Stimulated activated CD4-positive, alpha-beta T cell treated with anti-CD3 and anti-CD28 coated beads, Interleukin-1b, Interleukin-23, amount 100 ng/mL, for 1 hour (primary cell): Measurements from ENCODE around the gene GCDH.
A peak's percentile ranks its signal among the peaks of the same experiment; 100 is the strongest.
"Not testable (repeated sequence)": the region's sequence is repeated elsewhere in the genome, so short reads cannot be mapped to it uniquely, and the experiment has no call there.

Experiments
- DNase-seq, 2 donors: peaks; one replicate each; pipeline ENCODE4 v3.0.0-alpha.2; 2020; ENCODE audit warnings: low read depth in 2 of 2

GCDH gene

GRCh38 chr19:12890787-12891552 is at the start of gene GCDH:
TSS of gene GCDH (plus strand) at chr19:12891160. CDS start at chr19:12891305, 145 bp downstream.
- DNase-seq = peak; percentile 80 to 87

- no peak for DNase-seq
Measured at GRCh38 chr19:12842511-12842910, 48.4 kb upstream of the GCDH start.

GRCh38 chr19:12843328-12843727 is 47.6 kb upstream of the GCDH start:
- DNase-seq = no peak

- DNase-seq = no peak
Measured at GRCh38 chr19:12843999-12844732, 46.8 kb upstream of the GCDH start.

- not testable (repeated sequence) for DNase-seq
Measured at GRCh38 chr19:12846613-12847012, 44.3 kb upstream of the GCDH start.

- DNase-seq = peak; percentile 63 to 84
Measured at GRCh38 chr19:12847159-12848139, 43.5 kb upstream of the GCDH start.

- DNase-seq = no peak
Measured at GRCh38 chr19:12856653-12857052, 34.3 kb upstream of the GCDH start.

- no peak for DNase-seq
Measured at GRCh38 chr19:12858041-12858928, 32.7 kb upstream of the GCDH start.

GRCh38 chr19:12859546-12859945 is 31.4 kb upstream of the GCDH start:
- DNase-seq = no peak

- DNase-seq = no peak
Measured at GRCh38 chr19:12864143-12864542, 26.8 kb upstream of the GCDH start.

- no peak for DNase-seq
Measured at GRCh38 chr19:12864721-12865715, 25.9 kb upstream of the GCDH start.

GRCh38 chr19:12865746-12866415 is 25.1 kb upstream of the GCDH start:
- no peak for DNase-seq

GRCh38 chr19:12866416-12867119 is 24.4 kb upstream of the GCDH start:
- no peak for DNase-seq

- DNase-seq = peak in 1 of 2 donors; percentile 44
Measured at GRCh38 chr19:12867120-12868099, 23.6 kb upstream of the GCDH start.

- DNase-seq = no peak
Measured at GRCh38 chr19:12868540-12869112, 22.3 kb upstream of the GCDH start.

GRCh38 chr19:12871681-12872080 is 19.3 kb upstream of the GCDH start:
- DNase-seq = no peak

GRCh38 chr19:12872255-12872654 is 18.7 kb upstream of the GCDH start:
- DNase-seq = no peak
